Duodenal mucosa (tissue), 2 donors: Measurements from ENCODE around the gene EPHA6.
"Not testable (repeated sequence)": the region's sequence is repeated elsewhere in the genome, so short reads cannot be mapped to it uniquely, and the experiment has no call there.

Source experiments
- H3K27ac ChIP-seq: one replicate; pipeline ENCODE4 v1.7.0; 2013; ENCODE audit warnings: low read depth, low read length
- H3K27me3 ChIP-seq, 2 donors: one replicate each; pipeline ENCODE4 v1.7.0; 2013; ENCODE audit warnings: low read length in 2 of 2, control low read depth in 1 of 2; ENCODE audit not compliant: insufficient read depth in 2 of 2, control insufficient read depth in 1 of 2
- H3K36me3 ChIP-seq, 2 donors: one replicate each; pipeline ENCODE4 v1.7.0; 2013; ENCODE audit warnings: low read length in 2 of 2, control low read depth in 1 of 2; ENCODE audit not compliant: insufficient read depth in 2 of 2, control insufficient read depth in 1 of 2
- H3K4me1 ChIP-seq, 2 donors: one replicate each; pipeline ENCODE4 v1.7.0; 2013; ENCODE audit warnings: low read length in 2 of 2, control low read depth in 1 of 2; ENCODE audit not compliant: insufficient read depth in 2 of 2, control insufficient read depth in 1 of 2
- H3K4me3 ChIP-seq, 2 donors: one replicate each; pipeline ENCODE4 v1.7.0; 2013; ENCODE audit warnings: low read length in 2 of 2, low read depth in 1 of 2
- H3K9ac ChIP-seq, 2 donors: one replicate each; pipeline ENCODE4 v1.7.0; 2013; ENCODE audit warnings: low read length in 2 of 2, low read depth in 1 of 2
- H3K9me3 ChIP-seq, 2 donors: one replicate each; pipeline ENCODE4 v1.7.0; 2013; ENCODE audit warnings: low read length in 2 of 2, control low read depth in 1 of 2; ENCODE audit not compliant: control insufficient read depth in 1 of 2

Gene EPHA6

DNA sequence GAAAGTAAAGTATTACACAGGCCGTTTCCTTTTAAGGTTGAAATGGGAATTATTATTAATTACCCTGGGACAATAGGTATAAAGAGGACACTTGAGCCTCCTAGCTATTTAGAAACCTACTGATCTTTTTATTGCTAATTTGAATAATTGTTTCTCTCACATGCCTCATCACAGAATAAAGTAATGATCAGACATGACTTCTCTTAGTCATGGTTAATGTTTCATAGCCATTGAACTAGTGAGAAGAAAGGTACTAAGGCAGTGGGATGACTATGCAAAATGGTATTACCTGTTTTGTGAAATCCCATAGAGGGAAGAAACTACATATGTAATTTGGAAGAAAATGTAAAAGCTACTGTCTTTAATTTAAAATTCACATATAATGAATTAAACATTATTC, 85.6 kb downstream of the EPHA6 start:
- no peaks in the 10 kb centered on the region for H3K27me3 ChIP-seq
- H3K36me3 ChIP-seq = no peaks in the 10 kb centered on the region
- H3K9me3 ChIP-seq = no peaks in the 10 kb centered on the region
- H3K4me1 ChIP-seq = no peaks in the 10 kb centered on the region
- no peak overlapping the region for H3K27ac ChIP-seq
- no peak overlapping the region for H3K9ac ChIP-seq
- no peak overlapping the region for H3K4me3 ChIP-seq

DNA sequence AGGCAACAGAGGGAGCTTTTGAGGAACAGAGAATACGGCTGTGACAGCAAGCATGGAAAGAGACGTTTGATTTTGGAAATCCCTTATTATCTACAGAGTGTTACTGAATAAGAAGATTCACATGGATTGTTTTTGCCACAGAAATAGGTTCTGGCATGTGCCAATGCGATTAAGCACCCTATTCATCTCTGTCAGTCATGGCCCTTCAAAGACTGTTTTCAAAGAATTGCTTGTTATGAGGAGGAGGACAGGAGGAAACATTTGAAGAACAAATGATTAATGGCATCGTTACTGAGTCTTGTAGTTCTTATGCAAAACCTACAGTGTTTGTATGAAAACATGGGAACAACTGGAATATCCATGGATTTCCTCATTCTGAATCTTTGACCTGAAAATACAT, 86.2 kb downstream of the EPHA6 start:
- no peaks in the 10 kb centered on the region for H3K4me1 ChIP-seq
- H3K9me3 ChIP-seq = no peaks in the 10 kb centered on the region
- H3K27me3 ChIP-seq = no peaks in the 10 kb centered on the region
- no peak overlapping the region for H3K27ac ChIP-seq
- no peak overlapping the region for H3K9ac ChIP-seq
- no peaks in the 10 kb centered on the region for H3K36me3 ChIP-seq
- H3K4me3 ChIP-seq = no peak overlapping the region

DNA sequence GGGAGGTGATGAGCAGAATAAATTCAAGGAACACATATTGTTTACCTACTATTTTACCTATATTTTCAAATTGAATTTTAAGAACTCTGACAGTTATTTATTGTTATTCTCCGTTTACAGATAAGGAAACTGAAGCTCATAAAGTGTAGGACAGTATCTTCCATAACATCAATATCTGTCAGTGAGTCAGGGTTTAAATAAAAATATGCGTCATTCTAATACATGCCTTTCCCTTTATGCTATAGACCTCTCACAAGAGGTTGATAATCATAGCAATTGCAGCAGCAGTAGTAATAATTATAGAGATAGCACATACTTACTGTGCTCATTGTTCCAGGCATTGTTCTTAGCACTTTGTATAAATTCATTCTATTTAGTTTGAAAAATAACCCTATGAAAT, 101.1 kb downstream of the EPHA6 start:
- no peak overlapping the region for H3K9ac ChIP-seq
- H3K9me3 ChIP-seq = no peaks in the 10 kb centered on the region
- H3K27ac ChIP-seq = no peak overlapping the region
- H3K27me3 ChIP-seq = no peaks in the 10 kb centered on the region
- H3K36me3 ChIP-seq = no peaks in the 10 kb centered on the region
- no peak overlapping the region for H3K4me3 ChIP-seq
- no peaks in the 10 kb centered on the region for H3K4me1 ChIP-seq

DNA sequence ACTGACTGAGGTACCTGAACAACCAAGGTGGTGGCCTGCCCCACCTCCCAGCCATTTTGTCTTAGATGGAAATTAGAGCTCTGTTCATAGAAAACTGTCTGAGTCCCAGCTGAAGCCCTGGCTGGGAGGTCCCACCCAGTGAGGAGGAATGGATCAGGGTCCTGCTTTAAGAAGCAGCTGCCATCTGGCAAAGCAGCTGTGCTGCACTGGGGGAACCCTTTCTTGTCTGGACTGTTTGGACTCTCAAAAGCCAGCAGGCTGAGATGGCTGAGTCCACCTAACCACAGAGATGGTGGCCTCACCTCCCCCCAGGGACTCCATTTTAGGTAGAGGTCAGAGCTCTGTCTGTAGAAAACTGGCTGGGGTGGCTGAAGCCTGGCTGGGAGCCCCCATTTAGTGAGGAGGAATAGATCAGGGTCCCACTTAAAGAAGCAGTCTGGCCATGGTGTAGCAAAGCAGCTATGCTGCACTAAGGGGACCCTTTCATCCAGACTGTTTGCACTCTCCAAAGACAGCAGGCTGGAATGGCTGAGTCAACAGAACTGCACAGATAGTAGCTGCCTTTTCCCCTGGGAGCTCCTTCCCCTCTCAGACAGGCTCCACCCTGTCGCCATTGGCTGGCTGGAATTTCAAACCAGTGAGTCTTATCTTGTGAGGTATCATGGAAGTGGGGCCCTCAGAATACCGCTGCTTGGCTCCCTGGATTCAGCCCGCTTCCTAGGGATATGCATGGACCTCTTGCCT, 116.9 kb downstream of the EPHA6 start:
- Histone ChIP-seq H3K4me3 (no peak overlapping the region), H3K9ac (no peak overlapping the region), H3K4me1 (no peaks in the 10 kb centered on the region), H3K9me3 (peaks cover 34 to 42% of the 10 kb centered on the region in 2 donors), H3K27ac (no peak overlapping the region), H3K36me3 (no peaks in the 10 kb centered on the region), H3K27me3 (no peaks in the 10 kb centered on the region)

DNA sequence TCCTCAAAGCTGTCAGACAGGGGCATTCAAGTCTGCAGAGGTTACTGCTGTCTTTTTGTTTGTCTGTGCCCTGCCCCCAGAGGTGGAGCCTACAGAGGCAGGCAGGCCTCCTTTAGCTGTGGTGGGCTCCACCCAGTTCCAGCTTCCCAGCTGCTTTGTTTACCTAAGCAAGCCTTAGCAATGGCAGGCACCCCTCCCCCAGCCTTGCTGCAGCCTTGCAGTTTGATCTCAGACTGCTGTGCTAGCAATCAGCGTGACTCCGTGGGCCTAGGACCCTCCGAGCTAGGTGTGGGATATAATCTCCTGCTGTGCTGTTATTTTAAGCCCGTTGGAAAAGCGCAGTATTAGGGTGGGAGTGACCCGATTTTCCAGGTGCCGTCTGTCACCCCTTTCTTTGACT, 127.7 kb downstream of the EPHA6 start:
- H3K9ac ChIP-seq, H3K4me3 ChIP-seq, H3K27me3 ChIP-seq, H3K27ac ChIP-seq, H3K4me1 ChIP-seq, H3K9me3 ChIP-seq, H3K36me3 ChIP-seq: not testable (repeated sequence)

DNA sequence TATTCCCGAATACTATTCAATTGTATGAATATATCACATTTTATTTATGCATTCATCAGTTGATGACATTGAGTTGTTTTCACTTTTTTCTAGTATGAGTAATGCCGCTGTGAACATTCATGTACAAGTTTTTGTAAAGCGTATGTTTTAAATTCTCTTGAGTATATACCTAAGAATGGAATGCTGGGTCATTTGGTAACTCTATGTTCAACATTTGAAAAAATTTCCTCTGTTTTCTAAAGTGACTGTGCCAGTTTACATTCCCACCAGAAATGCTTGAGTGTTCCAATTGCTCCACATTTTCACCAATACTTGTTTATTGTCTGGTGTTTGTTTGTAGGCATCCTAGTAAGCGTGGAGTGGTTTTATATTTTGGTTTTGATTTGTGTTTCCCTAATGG, 144.5 kb downstream of the EPHA6 start:
- no peaks in the 10 kb centered on the region for H3K36me3 ChIP-seq
- no peaks in the 10 kb centered on the region for H3K4me1 ChIP-seq
- no peaks in the 10 kb centered on the region for H3K27me3 ChIP-seq
- no peak overlapping the region for H3K9ac ChIP-seq
- no peak overlapping the region for H3K27ac ChIP-seq
- no peak overlapping the region for H3K4me3 ChIP-seq
- peaks cover 0 to 2% of the 10 kb centered on the region in 2 donors for H3K9me3 ChIP-seq

DNA sequence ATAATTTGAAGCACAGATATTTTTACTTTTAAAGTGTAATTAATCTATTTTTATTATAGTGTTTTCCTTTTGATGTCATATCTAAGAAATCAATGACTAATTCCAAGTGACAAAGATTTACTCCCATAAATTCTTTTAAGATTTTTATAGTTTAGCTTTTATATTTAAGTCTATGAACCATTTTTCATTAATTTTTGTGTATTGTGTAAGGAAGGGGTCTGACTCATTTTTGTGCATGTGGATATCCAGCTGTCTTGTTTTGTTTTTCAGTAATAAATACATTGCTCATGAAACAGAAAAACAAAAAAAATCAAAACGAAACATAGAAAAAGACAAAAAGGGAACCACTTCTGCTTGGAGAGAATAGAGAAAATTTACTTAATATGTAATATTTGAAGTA, 145.1 kb downstream of the EPHA6 start:
- Histone ChIP-seq H3K9me3 (peaks cover 0 to 2% of the 10 kb centered on the region in 2 donors), H3K4me3 (no peak overlapping the region), H3K4me1 (no peaks in the 10 kb centered on the region), H3K27ac (no peak overlapping the region), H3K9ac (no peak overlapping the region), H3K27me3 (no peaks in the 10 kb centered on the region), H3K36me3 (no peaks in the 10 kb centered on the region)

DNA sequence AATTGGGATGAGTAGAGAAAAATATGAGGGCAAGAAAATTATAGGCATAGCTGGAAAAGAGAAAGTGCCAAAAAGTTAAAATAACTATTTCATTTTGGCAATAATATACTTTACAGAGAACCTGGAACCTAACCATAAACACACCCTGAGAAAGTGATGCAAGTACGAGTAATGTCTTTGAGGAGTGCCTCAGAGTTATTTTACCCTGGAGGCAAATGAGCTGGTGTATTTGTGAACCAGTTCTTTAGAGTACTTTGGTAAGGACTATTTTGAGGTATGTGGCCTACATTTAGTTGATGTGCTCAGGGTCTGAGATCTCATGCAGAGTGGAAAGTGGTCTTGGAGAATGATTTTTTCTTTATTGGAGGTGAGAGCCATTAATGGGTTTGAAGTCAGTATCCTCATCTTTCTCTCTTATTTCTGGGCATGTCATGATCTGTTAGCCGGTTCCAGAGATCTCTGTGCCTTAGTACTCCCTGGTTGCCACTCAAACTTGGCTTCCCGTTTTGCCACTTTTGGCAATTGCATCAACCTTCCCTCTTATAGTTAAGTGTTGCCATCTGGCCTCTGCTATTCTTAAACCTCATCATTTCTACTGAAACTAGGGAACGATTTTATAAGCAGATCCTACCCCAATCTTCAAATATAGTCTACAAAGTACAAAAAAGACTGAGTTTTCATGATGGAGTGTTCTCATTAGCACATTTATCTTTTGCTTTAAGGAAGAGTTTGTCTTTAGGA, 145.7 kb downstream of the EPHA6 start:
- no peaks in the 10 kb centered on the region for H3K27me3 ChIP-seq
- no peak overlapping the region for H3K9ac ChIP-seq
- no peaks in the 10 kb centered on the region for H3K4me1 ChIP-seq
- peaks cover 0 to 2% of the 10 kb centered on the region in 2 donors for H3K9me3 ChIP-seq
- no peak overlapping the region for H3K27ac ChIP-seq
- H3K4me3 ChIP-seq = no peak overlapping the region
- H3K36me3 ChIP-seq = no peaks in the 10 kb centered on the region

DNA sequence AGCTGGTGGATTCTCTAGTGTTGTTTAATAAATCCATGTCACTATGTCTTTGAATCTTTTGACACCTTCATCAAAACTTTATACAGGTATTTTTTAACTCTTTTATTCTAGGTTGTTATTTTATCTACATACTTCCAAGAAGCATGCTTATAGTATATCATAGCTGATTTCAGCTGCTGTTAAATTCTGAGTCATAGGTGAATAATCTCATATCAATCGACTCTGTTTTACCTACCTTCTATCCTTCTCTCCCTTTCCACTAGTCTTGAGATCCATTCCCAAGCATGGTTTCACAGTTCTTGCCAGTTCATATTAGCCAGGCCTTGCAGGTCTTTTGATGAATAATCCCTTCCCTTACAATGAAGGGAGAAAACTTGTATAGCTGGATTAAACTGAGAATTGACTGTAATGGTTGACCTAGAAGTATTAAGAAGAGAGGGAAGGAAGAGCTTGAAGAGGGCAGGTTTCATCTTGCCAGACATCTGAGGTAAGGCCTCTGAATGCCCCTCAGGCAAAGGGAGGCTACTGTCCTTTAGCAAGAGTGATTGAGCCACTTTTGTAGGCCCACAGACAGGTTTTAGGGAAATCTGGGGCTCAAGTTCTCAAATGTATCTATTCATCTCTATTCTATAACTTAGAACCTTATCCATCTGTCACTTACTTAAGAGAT, 146.4 kb downstream of the EPHA6 start:
- H3K9ac ChIP-seq = no peak overlapping the region
- no peak overlapping the region for H3K27ac ChIP-seq
- no peaks in the 10 kb centered on the region for H3K4me1 ChIP-seq
- no peak overlapping the region for H3K4me3 ChIP-seq
- no peaks in the 10 kb centered on the region for H3K36me3 ChIP-seq
- no peaks in the 10 kb centered on the region for H3K27me3 ChIP-seq
- peaks cover 0 to 2% of the 10 kb centered on the region in 2 donors for H3K9me3 ChIP-seq

DNA sequence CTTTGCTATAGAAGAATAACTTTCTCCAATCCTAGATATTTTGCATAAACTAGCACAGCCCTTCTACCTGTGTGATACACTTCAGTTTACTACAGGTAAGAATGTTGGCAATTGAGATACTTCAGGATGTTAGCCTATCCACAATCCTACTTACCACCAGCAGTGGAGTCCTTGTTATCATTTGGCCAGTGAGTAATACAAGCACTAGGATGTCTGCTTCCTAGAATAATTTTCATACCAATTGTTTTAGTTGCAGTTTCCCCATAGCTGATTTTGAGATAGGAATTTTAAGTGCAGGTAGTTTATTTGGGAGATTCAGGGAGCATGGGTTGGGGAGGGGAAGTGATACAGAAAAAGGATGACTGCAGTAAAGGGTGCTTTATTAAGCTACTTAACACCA, 147.2 kb downstream of the EPHA6 start:
- Histone ChIP-seq H3K4me1 (no peaks in the 10 kb centered on the region), H3K27me3 (no peaks in the 10 kb centered on the region), H3K9ac (no peak overlapping the region), H3K9me3 (peaks cover 0 to 2% of the 10 kb centered on the region in 2 donors), H3K27ac (no peak overlapping the region), H3K4me3 (no peak overlapping the region), H3K36me3 (no peaks in the 10 kb centered on the region)
